ENCODE data around the gene KMT2C.

- no peak for TF ChIP-seq EP300 (IDR thresholded peaks at IDR 0.05)
- no peak for TF ChIP-seq CTCF (IDR thresholded peaks at IDR 0.05)
Observed at GRCh38 chr7:152347888-152348287, 87.9 kb downstream of the KMT2C start.
